Measurements from ENCODE around the gene HSPB1. TPM values are rescaled to one million over a fixed set of nuclear protein-coding genes. Genes with fewer than 3 reads are reported as not detected.

The HSPB1 gene
- total RNA-seq, 1 donor from 2014 or later: 32.3 TPM

DNA sequence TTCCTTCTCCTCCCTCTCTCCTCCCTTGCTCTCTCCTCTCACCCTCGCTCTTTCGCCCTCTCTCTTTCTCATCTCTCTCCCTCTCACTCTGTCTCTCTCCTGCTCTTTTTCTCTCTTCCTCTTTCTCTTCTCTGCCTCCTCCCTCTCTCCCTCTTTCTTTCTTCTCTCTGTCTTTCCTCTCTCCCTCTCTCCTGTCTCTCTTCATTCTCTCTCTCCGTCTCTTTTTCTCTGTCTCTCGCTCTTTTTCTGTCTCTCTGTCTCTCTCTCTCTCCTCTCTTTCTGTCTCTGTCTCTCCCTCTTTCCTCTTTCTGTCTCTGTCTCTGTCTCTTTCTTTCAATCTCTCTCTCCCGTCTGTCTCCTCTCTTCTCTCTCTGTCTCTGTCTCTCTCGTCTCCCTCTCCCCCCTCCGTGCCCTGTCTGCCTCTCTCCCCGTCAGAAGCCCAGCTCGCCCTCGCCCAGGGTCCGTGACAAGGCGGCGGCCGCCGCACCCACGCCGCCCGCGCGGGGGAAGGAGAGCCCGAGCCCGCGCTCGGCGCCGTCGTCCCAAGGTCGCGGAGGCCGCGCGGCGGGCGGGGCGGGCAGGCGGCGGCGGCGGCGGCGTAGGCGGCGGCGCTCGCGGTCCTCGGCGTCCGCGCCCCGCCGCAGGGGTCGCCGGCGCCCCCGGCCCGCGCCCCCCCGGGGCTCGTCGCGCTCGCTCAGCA is 21.3 kb upstream of the HSPB1 start:
- intact Hi-C loops (cut with micrococcal nuclease): no loop called here

DNA sequence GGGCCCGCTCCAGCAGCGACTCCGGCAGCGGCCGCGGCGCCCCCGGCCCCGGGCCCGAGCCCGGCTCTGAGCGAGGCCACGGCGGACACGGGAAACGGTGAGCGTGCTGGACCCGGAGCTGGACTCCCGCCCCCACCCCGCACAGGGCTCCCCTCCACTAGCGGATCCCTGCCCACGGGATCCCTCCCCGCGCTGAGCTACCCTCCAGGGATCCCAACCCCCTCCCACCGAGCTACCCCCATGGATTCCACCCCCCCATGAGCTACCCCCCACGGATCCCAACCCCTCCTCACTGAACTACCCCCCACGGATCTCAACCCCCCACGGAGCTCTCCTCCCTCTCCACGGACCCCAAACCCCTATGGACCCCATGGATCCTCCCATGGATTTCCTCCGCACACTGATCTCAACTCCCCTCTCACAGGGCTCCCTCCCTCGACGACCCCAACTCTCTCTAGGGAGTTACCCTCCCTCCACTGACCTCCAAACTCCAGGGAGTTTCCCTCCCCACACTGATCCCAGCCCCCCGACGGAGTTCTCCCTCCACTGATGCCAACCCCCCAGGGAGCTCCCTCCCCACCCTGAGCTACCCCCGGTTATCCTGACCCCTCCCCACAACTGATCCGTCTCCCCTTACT is 20.6 kb upstream of the HSPB1 start:
- intact Hi-C loops (cut with micrococcal nuclease): loop anchor here (1.0 to 2.0 kb wide), 3 partner anchors 9 to 37 kb away; no protein-coding TSS in a partner anchor

GRCh38 chr7:76282344-76283253 is 19.9 kb upstream of the HSPB1 start:
- intact Hi-C loops (cut with micrococcal nuclease): loop anchor here (1.0 to 2.0 kb wide), 3 partner anchors 9 to 36 kb away; no protein-coding TSS in a partner anchor

GRCh38 chr7:76283254-76284159 is 19.0 kb upstream of the HSPB1 start:
- intact Hi-C loops (cut with micrococcal nuclease): loop anchor here (2.0 kb wide), 1 partner anchor 35 kb away; no protein-coding TSS in a partner anchor

DNA sequence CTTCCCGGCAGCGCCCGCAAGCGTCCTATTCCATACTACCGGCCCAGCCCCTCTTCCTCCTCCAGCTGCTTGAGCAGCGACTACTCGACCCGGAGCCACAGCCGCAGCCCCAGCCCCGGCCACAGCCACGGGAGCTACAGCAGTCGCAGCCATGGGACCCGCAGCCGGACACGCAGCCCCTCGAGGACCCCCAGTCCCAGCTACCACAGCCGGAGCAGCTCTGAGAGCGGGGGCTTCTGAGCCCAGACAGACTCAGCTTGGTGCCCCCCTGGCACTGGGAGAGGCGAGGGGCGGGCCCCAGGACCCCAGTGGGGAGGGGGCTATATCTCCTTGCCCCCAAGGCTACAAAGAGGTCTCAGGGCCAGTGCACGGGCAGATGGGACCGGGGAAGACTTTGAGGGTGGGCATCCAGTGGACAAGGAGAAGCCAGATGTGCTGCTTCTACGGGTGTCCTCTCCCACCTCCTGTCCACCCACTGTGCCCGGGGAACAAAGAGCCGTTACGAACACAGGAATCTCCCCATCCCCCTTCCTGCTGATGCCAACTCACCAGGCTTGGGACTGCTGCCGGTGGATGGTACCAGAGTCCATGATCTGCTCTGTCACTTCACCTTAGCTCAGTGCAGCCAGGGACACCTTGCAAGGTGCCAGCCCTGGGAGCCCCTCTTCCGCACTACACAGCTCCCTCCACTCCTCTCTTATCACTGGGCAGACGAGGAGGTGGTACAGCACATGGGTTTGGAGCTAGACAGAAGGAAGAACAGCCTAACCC is 16.7 kb upstream of the HSPB1 start:
- intact Hi-C loops (cut with micrococcal nuclease): no loop called here

- intact Hi-C loops (cut with micrococcal nuclease): no loop called here
These were observed 15.6 kb upstream of the HSPB1 start for GRCh38 chr7:76286842-76287403.

GRCh38 chr7:76290847-76291350 is 11.6 kb upstream of the HSPB1 start:
- intact Hi-C loops (cut with micrococcal nuclease): loop anchor here (1.0 kb wide), 6 partner anchors 9 to 113 kb away; no protein-coding TSS in a partner anchor

DNA sequence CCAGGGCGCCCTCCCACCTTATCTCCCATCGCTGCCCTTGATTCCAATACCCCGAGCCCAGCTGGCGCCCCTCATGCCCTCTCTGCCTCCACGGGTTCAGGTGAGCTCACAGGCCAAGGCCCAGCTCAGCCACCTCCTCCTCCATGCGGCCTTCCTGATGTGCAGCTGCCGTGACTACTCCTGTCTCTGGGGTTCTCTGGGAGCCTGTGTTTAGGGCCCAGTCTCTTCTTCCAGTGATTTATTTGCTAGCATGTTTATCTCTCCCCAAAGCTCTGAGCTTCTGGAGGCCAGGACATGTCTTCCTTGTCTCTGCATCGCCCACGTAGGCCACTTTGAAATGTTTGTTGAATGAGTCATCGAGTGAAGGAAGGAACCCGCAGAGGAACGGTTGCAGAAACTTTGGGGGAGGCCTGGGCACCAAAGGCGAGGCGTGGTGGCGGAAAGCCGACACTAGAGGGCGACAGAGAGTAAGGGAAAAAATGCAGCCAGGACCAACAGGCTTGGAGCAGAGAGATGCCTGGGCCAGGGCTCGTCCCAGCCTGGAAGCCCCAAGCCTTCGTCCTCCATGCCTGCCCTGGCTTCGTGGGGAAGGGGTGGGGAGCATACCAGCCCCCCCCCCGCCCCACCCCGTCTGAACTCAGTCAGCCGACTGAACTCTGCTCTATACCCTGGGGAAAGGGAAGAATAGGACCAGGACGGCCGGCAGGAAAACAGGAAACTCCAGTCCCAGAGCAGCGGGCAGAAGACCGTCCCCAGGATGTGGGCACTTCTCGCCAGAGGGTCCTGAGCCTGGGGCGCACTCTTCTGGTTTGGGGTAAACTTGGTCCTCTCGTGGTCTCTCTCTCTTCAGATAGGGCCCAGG is 10.9 kb upstream of the HSPB1 start:
- intact Hi-C loops (cut with micrococcal nuclease): loop anchor here (1.0 kb wide), 7 partner anchors 9 to 113 kb away; no protein-coding TSS in a partner anchor

DNA sequence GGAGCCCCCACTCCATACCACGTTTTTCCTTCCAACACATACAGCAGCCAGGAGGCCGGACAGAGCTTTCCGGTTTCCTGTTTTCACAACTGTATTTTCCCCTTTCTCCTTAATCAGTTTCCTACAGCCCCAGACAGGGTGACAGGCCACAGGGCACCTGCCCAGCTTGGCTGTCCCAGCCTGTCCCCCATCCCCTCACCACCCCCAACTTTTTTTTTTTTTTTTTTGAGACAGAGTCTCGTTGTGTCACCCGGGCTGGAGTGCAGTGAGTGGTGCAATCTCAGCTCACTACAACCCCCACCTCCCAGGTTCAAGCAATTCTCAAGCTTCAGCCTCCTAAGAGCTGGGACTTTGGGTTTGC is 10.3 kb upstream of the HSPB1 start:
- intact Hi-C loops (cut with micrococcal nuclease): loop anchor here (1.0 kb wide), 1 partner anchor 67 kb away; no protein-coding TSS in a partner anchor

DNA sequence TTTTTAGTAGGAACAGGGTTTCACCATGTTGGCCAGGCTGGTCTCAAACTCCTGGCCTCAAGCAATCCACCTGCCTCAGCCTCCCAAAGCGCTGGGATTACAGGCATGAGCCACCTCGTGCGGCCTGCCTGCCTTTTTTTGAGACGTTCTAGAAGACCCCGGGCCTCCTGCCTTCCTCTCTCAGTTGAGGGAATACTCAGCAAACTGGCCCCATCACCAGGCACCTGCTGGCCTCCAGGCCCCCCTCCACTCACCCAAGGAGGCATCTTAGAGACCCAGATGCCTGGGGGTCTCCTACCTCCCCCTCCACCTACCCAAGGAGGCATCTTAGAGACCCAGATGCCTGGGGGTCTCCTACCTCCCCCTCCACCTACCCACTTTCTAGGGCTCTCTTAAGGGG is 9.6 kb upstream of the HSPB1 start:
- intact Hi-C loops (cut with micrococcal nuclease): loop anchor here (1.0 kb wide), 1 partner anchor 66 kb away; no protein-coding TSS in a partner anchor

DNA sequence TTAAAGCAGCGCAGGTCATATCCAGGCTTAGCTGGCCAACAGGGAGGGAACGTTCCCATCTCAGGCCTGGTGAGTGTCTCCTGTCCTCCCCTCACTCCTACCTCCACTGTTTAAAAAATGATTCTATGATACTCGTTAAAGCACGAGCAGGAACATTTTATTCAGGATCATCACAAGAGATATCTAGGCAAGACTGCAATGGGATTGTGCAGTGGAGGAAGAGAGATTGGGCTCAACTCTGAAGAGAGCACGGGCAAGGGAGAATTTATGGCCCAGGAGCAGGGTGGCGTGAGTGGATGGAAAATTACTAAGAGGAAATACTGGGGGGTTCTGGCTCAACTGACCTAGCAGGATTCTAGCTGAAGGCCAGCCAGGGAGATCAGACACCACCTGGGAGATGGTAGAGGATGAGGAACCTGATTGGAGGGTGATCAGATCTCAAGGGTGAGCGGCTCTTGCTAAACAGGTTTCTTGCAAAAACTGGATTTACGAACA is 9.0 kb upstream of the HSPB1 start:
- intact Hi-C loops (cut with micrococcal nuclease): no loop called here

- intact Hi-C loops (cut with micrococcal nuclease): no loop called here
These were observed 8.0 kb upstream of the HSPB1 start for GRCh38 chr7:76294344-76295024.

DNA sequence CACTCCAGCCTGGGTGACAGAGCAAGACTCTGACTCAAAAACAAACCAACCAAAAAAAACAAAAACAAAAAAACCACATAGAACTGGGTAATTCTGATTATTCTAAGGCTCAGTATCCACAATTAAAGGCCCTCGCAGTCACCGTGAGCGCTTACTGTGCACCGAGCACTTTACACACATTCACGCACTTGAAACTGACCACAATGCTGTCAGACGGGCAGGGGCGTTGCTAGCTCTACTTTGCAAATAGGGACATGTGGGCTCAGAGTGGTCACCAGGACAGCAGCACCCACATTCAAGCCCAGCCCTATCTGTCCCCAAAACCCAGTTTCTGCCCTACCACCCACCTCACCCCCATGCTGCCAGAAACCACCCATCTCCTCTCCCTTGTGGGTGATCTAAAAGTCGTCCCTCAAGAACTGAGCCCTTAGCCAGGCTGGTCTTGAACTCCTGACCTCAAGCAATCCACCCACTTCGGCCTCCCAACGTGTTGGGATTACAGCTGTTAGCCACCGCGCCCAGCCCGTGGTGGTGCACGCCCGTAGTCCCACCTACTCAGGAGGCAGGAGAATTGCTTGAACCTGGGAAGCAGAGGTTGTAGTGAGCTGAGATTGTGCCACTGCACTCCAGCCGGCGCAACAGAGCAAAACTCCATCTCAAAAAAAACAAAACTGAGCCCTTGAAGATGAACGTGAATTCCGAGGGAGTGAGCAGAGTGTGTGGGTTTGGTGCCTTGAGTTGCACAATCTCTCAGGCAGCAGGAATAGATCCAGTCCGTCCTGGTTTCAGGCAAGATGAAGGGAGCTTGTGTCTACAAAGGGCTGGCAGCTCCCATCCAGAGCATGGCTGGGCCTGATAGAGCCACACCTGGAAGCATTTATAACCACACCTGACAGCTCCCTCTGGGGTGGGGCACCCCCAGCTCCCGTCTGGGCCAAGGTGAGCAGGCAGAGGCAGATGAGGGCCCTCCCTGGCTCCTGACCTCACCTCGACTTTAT is 5.4 kb upstream of the HSPB1 start:
- intact Hi-C loops (cut with micrococcal nuclease): no loop called here

- intact Hi-C loops (cut with micrococcal nuclease): no loop called here
These were observed 2.2 kb upstream of the HSPB1 start for GRCh38 chr7:76300166-76300731.

- intact Hi-C loops (cut with micrococcal nuclease): no loop called here
These were observed 1.5 kb upstream of the HSPB1 start for GRCh38 chr7:76301000-76301399.

All from T-helper 1 cell treated with Interleukin-12 subunit alpha and Interleukin-12 subunit beta and Interleukin-4 antibody, amounts not matched to agents 30 ng/mL and 1 ng/mL, for 36 hours (primary cell).